Measurements from ENCODE around the gene COX8A.

DNA sequence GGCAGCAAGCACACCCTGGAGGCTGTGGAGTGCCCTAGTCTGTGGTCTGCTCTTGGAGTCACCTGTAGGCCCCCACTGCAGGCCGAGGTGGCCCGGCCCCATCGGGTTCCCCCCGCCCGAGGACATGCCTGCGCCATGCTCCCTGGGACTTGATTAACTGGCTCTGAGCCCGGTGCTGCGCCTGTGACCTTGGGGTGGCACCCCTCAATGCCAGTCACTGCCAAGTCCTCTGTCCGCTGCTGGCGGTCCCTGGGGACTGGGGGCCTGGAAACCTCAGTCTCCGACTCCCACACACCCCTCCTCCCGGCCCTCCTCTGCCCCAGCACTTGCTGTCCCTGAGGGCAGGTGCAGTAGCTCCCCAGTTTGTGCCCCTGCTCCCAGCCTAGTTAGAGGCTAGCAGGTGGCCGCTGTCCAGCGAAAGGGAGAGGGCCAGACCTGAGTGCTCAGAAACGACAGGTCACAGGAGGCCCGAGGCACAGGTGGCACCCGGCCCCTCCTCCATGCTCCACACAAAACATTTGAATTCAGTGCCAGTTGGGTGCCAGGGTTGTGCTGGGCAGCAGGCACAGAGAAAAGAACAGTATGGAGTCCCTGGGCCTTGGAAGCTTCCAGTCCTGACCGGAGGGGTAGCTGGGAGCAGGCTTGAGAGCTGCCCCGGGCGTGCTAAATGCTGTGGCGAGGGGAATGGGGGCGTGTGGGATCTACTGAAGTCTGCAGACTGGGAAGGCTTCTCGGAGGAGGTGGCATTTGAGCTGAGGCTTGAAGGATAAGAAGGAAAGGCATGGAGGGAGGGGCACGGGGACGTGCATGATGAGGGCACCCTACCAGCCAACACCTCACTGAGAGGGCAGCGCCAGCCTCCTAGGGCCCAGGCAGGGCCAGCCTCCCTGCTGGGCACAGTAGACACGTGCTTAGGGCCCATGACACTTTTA is 45.0 kb downstream of the COX8A start:
- TF ChIP-seq, protein P1, sequence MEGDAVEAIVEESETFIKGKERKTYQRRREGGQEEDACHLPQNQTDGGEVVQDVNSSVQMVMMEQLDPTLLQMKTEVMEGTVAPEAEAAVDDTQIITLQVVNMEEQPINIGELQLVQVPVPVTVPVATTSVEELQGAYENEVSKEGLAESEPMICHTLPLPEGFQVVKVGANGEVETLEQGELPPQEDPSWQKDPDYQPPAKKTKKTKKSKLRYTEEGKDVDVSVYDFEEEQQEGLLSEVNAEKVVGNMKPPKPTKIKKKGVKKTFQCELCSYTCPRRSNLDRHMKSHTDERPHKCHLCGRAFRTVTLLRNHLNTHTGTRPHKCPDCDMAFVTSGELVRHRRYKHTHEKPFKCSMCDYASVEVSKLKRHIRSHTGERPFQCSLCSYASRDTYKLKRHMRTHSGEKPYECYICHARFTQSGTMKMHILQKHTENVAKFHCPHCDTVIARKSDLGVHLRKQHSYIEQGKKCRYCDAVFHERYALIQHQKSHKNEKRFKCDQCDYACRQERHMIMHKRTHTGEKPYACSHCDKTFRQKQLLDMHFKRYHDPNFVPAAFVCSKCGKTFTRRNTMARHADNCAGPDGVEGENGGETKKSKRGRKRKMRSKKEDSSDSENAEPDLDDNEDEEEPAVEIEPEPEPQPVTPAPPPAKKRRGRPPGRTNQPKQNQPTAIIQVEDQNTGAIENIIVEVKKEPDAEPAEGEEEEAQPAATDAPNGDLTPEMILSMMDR (IDR thresholded peaks at IDR 0.05; ENCODE audit: low read length), result no peak
- TF ChIP-seq EZH2 (optimal IDR thresholded peaks at IDR 0.05; ENCODE audit: low read depth, low read length) (no peak), EZH2phosphoT487 (IDR thresholded peaks at IDR 0.05; ENCODE audit: low read length) (no peak)
